PC-3 (cell line): ENCODE measurements around the gene STPG4.

Experiments
- CTCF ChIP-seq: fragments of 300-600 bp; sonication (generic); conservative IDR thresholded peaks from 2 replicates; pipeline ENCODE4 v1.5.1; 2017; ENCODE audit warnings: antibody characterized with exemption, low read depth, mild to moderate bottlenecking, low read length
- EZH2 ChIP-seq: fragments of 300-600 bp; sonication (generic); IDR thresholded peaks from one replicate; pipeline ENCODE4 v1.6.1; 2017; ENCODE audit warnings: antibody characterized with exemption, mild to moderate bottlenecking, low read length; ENCODE audit not compliant: unreplicated experiment

DNA sequence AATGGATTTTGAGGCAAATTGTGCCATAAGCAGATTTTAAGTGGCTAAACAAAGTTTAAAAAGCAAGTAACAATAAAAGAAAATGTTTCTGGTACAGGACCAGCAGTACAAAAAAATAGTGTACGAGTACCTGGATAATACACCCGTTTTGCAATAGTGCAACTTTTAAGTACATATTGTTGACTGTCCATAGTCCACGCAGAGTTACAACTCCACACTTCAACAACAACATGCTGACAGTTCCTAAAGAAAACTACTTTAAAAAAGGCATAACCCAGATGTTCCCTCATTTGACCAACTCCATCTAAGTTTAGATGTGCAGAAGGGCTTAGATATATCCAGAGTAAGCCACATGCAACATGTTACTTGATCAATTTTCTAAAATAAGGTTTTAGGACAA is 5.1 kb upstream of the STPG4 start:
- TF ChIP-seq CTCF: no peak
- no peak for TF ChIP-seq EZH2
